Activated T-cell treated with anti-CD3 and anti-CD28 coated beads, Interleukin-2, amount 50 U/mL, for 1 hour (primary cell): ENCODE measurements around the gene CNTN1.
"Not testable (repeated sequence)": the region's sequence is repeated elsewhere in the genome, so short reads cannot be mapped to it uniquely, and the experiment has no call there.

Experiments used
- DNase-seq: peaks from one replicate; pipeline ENCODE4 v3.0.0-alpha.2; 2020

CNTN1 gene

DNA sequence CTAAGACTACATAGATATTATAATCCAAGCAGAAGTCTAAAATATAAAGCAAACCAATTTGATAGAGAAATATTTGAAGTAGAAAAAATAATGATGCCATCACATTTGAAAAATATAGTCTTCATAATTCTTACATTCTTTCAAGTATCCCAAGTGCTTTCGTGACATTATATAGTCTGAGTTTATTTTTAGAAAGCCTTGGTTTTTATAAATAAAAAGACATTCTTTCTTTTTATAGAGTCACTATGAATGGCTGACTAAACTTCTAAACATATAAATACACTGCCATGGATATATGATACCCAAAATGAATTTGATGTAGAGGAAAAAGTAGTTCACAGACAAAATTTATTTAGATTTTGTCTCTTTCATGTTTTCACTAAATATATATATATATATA, 360.8 kb downstream of the CNTN1 start:
- no peak for DNase-seq

DNA sequence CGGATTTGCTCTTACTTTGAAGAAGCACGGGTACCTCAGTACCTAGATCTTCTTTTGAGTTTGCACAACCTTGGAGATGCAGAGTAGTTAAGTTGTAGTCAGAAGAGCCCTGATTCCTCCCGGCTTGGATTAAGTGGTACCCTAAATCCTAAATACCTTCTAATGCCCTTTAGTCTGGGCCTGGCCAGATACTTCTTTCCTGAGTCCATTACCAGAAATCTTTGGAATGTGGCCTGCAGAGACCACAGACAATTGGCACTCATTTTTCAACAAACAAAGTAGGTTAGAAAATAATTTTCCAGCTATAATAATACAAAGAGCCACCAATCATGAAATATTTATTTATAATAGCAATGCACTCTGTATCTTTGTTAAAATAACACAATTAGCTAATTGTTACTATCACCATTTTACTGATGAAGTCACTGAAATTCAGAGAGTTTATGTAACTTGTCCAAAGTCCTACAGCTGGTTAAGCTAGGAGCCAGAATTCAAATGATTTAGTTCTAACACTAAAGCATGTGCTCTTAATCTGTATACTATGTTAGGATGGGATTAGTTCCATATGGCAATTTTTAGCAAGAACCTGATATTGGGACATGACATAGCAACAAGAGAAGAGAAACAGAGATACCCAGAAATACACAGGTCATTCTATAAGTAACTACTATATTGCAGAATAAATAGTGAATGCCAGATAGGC, 363.8 kb downstream of the CNTN1 start:
- no peak for DNase-seq

DNA sequence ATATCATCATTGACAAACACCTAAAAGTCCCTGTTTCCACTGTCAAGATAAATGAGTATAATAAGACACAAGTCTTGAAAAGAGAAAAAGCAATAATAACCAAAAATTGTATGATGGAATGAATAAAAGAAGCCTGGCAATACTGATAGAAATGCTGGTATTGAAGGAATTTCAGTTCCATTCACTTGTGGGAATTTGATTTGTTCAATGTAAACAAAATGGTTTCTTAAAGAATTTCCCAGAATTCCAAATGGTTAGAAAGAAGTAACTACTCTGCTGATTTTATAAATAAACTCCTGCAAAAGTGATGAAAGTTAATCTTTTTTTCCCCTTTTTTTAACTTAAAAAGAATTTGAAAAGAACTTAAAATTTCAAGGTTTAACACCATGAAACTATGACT, 366.0 kb downstream of the CNTN1 start:
- DNase-seq = no peak

DNA sequence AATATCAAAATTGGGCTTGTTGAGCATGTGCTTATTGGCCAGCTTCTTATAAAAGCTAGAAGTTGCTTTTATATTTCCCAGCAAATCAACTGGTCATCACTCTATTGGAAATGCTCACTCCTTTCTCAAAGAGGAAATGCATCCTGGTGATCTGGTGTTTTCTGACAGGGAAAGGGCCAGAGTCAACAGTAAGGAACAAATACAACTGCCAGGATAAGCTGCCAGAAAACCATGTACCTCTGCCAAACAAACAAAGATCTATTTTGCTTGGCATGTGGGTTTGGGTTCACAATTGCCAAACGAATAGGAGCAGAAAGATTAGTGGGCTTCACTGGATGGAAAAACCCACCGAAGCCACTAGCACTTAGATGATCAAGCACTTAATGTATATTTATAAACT, 369.0 kb downstream of the CNTN1 start:
- no peak for DNase-seq

DNA sequence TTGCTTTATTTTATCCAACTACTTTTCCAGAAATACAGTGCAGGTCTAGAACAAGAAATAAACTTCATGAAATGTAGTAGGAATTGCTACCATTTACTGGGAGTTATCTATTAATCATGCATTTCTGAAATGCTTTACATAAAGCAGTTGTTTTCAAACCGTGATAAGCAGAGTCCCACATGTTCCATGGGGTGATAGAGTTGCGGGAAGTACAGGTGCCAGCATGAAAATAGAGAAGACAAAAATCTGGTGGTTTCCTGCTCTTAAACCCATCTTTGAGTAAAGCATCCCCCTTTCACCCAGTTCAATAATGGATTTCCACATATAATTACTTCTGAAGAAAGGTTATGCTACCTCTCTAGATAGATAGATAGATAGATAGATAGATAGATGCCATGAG, 372.2 kb downstream of the CNTN1 start:
- DNase-seq = no peak

DNA sequence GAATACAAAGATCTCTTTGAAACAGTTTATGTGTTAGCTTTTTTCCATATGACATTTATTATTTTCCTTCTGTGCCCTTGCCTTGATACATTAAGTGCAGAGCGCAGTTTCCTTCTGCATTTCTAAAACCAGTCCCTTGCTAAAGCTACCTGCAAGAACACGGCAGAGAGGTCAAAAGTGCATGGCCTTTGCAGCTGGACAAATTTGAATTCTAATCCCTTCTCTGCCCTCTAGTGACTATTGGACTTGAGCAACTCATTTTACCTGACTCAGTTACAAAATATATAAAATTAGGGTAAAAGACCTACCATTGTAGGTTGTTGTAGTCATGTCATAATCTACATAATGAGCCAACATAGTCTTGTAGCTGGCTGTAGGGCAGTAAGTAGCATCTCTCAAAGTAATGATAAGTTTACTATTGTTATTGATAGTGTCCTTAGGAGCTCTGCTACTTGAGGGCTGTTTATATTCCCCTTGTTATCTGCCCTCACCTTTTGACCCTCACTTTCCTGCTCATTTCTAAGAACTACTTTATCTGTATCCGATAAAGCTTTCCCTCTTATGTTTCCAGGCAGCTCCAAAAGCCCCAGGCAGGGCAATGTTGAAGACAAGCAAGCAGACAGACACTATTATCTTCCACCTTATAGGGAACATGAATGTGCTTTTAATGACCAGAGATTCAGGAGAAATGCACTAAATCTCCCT, 375.9 kb downstream of the CNTN1 start:
- DNase-seq = no peak

DNA sequence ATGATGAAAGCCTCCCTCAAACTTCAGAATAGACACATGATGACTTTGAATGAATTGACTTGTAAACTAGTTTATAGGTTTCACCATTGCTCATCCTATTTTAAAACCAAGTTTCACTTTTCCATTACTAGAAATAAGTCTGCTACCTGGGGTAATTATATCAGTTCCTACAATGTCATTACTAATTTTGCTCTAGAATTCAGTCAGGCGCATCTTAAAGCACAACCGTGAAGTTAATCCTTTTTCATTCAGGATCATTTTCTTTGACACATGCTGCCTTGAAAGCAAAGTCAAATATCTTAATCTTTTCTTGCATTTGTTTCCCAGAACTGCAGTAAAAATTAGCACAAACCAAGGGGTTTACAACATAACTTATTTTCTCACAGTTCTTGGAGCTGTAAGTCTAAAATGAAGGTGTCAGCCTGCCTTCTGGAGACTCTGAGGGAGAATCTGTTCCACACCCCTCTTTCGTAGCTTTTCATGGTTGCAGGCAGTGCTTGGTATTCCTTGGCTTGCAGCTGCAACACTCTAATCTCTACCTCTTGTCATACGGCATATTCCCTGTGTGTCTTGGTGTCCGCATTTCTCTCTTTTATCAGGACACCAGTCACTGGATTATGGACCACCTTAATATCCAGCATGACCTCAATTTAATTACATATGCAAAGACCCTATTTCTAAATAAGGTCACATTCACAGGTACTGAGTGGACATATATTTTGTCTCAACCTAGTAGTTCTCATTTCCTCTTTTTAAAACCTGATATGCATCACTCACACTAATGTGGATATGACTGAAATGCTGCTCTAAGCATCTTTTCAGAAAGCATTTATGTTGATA, 381.6 kb downstream of the CNTN1 start:
- no peak for DNase-seq

DNA sequence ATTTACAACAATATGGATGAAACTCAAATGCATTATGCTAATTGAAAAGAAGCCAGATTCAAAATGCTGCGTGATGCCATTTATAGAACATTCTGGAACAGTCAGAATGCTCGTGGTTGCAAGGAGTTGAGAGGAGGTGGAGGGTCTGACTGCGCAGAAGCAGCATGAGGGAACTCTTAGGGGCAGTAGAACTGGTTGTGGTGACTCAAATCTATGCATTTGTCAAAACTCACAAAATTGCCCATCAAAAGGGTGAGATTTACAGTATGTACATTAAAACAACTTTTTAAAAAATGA, 382.2 kb downstream of the CNTN1 start:
- no peak for DNase-seq

DNA sequence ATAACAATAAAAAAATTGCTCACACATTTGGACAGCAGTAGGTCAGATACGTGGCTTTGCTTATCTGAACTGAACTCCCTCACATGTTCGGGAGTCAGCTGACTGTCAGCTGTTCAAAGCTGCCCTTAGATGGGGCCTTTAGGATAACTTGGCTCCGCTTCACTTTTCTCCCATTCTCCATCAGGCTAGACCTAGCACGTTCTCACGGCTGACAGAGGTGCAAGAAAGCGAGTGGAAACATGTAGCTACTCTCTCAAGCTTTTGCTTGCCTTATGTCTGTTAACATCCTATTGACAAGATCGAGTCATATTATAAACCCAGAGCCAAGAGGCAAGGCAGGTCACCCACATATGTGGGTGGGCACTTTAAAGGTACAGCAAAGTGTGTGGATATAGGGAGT, 383.9 kb downstream of the CNTN1 start:
- no peak for DNase-seq

DNA sequence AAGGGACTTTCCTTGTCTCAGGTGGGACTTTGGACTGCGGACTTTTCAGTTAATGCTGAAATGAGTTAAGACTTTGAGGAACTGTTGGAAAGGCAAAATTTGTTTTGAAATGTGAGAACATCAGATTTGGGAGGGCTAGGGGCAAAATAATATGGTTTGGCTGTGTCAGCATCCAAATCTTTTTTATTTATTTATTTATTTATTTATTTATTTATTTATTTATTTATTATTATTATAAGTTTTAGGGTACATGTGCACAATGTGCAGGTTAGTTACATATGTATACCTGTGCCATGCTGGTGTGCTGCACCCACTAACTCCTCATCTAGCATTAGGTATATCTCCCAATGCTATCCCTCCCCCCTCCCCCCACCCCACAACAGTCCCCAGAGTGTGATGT, 389.0 kb downstream of the CNTN1 start:
- DNase-seq = not testable (repeated sequence)

DNA sequence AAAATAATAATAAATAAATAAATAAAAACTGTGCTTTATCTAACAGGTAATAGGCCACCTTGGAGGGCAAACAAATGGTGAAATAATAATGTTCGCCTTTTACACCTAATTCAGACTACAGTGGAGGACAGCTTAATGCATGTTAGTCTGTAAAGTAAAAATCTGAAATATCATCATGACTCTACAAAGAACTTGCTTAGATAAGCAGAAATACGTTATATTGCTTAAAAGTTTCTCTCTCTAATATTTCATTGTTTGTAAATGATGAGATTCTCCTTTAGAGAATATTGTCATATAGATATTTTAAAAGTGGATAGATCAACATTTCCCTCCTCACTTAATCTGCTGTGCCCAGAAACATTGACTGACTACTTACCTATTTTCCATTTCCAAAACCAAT, 397.2 kb downstream of the CNTN1 start:
- DNase-seq = no peak

DNA sequence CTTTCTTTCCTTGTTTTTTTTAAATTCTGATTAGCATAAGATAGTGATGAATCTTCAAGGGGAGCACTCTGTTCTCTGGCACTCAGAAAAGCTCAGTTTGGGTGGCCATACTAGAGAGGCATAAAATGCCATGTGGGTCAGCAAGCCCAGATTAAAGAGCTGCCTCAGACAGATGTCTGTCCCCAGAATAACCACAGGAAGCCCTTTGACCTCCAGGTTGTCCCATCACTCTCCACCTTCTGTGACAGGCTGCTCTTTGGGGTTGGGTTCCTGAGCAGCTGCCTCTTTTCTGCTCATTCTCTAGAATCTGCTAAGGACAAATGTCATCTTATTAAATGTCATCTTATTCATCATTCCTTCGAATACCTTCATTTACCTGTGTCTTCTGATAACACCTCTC, 399.9 kb downstream of the CNTN1 start:
- DNase-seq = no peak

DNA sequence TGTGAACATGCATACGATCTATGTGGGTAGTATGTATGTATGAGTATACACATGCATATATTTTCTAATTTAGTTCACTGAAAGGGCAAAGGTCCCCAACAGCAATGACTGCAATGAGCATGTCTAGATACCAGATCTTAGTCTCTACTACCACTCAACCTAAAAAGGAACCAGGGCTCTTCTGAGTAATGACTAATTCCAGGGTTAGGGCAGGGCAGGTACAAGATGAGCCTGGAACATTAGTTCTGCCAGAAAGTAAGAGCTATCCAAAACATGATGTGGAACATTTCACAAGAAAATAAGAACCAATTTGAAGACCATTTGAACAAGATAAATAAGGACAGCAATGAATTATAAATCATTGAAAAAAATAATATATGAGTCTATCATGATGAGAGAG, 404.6 kb downstream of the CNTN1 start:
- DNase-seq = no peak

DNA sequence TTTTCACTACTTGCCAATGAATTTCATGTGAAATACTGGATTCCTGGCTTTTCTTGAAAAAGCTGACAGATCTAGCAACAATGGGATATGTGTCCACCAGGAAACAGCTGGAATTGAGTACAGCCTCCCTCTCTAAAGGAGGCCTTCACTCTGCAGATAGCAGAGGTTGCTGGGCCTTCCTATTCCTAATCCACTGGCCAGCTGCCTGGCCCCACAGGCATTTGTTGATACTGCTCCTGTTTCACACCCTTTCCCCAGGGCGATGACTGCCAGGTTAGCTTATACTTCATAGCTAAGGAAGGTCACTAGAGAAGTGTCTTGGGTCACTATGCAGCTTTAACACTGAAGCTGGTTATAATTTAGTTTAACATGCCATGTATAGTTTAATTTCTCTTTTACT, 408.3 kb downstream of the CNTN1 start:
- no peak for DNase-seq

DNA sequence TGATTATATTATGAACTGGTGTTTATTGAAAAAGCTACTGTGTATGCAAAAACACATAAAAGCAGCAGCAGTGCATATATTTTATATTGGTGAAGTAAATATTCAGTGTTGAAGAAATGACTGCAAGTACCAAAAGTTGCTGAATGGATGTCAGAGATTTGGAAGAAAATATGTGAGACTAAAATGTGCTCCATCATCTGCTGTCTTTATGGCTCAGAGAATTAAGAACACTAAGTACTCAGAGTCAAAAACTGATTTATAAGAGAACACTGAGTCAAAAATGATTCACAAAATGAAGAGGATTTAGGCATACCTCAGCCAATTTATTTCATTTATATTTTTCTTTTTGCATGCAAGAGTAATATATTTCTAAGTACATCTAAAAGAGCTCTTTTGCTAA, 409.6 kb downstream of the CNTN1 start:
- DNase-seq = no peak

DNA sequence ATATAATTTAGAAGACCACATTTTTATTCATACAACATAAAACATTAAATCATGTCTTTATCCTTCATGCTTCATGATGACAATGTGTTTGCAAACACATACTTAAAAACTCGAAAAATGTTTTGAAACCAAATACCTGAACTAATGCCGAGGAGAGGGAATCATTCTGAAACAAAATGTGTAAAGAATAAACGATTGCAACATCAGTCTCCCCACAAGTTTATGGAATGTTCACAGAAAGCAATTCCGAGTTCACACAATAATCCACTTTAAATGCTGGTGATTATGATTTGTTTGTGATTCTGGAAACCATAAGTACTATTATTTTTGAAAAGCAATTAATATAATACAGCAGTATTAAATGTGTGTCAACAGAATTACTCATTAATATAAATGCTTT, 411.4 kb downstream of the CNTN1 start:
- no peak for DNase-seq

DNA sequence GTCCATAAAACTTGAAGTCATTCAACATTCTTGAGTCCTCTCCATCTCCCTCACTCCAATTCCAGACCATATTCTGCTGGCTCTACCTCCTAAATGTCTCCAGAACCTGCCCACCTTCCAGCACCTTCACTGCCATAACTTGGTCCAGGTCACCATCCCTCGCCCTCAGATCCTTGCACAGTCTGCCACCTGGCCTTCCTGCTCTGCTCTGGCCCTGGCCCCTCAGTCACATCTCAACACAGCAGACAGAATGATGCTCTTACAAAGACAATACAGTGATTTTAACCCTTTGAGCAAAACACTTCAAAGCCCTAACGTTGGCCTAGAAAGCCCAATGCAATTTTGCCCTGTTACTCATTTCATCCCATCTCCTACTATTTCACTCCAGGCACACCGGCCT, 414.1 kb downstream of the CNTN1 start:
- DNase-seq = no peak

DNA sequence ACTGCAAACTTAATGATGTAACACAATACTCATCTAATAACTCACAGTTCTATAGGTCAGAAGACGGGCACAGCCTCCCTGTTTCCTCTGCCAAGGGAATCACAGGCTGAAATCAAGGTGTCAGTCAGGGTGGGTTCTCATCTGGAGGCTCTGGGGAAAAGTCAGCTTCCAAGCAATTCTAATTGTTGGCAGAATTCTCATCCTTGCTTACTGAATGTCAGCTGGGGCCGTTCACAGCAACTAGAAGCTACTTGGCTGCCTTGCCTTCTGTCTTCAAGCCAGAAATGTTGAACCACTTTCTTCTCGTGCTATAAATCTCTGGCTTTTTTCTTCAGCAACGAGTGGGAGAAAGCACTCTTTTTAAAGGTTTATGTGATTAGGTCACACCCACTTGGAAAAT, 415.8 kb downstream of the CNTN1 start:
- DNase-seq = no peak

DNA sequence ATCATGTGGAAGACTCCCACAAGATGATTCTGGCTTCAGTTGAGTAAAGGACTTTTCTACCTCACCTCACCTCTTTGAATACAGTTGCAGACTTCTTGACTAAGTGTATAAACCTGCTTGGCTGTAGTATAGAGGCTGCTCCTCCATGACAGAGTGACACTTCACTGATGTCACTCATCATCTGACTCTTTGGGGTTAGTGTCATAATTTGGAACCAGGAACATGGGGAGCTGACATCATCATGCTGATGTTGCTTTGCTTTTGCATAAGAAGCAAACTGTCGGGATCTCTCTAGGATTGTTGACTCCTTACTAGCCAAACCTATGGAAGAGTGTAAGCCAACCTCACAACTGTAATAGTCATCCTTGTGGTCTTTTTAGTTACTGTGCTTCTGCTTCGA, 420.7 kb downstream of the CNTN1 start:
- no peak for DNase-seq

DNA sequence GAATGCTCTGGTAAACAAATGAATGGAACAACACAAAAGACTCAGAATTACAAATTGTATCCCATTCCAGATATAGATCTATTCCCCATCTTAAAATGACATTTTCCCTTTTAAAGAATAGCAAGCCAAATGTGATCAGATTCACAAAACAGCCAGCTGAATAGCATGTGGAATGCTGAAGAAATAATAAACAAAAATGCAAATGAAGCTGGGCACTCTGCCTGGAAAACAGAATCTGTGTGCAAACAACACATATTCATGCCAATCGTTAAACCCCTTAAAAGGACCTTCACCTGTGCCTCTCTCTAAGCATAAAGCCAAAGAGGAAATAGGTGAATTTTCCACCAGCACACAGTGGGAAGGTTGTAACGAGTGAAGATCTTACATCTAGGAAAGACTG, 428.0 kb downstream of the CNTN1 start:
- no peak for DNase-seq

DNA sequence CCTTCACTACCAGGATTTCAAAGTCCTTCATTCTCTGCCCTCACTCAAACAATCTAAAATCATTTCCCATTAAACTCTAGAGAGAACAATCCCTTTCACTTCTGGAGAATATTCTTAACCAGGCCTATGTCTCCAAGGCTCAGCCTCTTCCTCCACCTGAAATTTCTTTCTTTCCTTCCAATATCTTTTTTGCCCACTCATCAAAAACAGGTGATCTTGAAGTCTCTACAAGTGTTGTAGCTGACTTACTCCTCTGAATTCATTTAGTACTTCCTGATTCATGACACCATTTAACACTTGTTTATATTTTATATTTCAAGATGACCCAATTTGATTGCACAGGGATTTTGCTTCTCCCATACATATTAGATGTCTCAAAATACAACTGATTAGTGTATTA, 429.1 kb downstream of the CNTN1 start:
- DNase-seq = no peak
